Breast epithelium (tissue), 3 donors: ENCODE results near the gene MAPK8IP1.

ENCODE experiments used
- POLR2A ChIP-seq: fragments of 450-650 bp; IDR thresholded peaks from one replicate; pipeline ENCODE4 v1.6.1; 2016; ENCODE audit warnings: antibody characterized with exemption, mild to moderate bottlenecking, moderate library complexity
- TF ChIP-seq, protein P1 (sequence below), 3 donors: fragments of 450-650 bp; IDR thresholded peaks; one replicate each; pipeline ENCODE4 v1.5.1; 2016 to 2017; ENCODE audit warnings: antibody characterized with exemption in 3 of 3, mild to moderate bottlenecking in 3 of 3, moderate library complexity in 3 of 3

DNA sequence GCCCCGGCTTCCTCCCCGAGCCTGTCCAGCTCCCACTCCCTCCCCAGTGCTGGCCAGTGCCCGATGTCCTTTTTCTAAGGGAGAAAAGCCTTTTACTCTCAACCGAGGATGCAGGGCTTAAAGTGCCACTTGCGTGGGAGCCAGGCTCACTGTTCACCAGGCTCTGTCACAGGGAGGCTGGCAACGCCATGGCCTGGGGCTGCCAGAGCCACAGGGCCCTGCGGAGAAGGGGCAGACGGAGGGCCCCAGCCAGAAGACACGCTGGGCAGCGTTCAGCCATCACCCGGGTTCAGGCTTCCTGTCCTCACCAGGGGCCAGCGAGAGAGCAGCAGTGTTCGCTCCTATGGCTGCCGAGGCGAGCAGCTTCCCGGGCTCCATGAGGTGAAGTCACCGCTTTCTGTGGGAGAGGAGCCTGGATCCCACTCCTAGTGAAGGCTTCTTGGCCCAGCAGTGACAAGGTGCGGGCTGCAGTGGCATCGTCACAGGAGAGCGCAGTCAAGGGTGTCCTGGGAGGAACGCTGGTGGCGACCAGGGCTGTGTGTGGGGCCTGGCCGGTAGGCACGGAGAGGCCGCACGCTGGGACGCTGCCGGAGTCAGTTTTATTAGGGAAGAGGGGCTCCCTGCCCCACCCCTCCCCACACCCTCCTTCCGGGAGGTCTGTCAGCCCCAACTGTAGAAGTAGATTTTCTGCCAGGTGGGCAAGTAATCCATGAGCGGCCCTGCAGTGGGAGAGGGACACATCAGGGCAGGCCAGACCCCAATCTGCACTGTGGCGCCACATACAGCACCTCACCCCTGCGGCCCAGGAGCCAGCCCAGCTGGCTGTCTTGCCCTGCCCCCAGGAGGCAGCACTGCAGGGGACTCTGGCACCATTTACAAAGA is 24.4 kb downstream of the MAPK8IP1 start:
- TF ChIP-seq, protein P1, sequence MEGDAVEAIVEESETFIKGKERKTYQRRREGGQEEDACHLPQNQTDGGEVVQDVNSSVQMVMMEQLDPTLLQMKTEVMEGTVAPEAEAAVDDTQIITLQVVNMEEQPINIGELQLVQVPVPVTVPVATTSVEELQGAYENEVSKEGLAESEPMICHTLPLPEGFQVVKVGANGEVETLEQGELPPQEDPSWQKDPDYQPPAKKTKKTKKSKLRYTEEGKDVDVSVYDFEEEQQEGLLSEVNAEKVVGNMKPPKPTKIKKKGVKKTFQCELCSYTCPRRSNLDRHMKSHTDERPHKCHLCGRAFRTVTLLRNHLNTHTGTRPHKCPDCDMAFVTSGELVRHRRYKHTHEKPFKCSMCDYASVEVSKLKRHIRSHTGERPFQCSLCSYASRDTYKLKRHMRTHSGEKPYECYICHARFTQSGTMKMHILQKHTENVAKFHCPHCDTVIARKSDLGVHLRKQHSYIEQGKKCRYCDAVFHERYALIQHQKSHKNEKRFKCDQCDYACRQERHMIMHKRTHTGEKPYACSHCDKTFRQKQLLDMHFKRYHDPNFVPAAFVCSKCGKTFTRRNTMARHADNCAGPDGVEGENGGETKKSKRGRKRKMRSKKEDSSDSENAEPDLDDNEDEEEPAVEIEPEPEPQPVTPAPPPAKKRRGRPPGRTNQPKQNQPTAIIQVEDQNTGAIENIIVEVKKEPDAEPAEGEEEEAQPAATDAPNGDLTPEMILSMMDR (IDR thresholded peaks at IDR 0.05), result no peak
- TF ChIP-seq POLR2A, result no peak
